BJ (cell line): ENCODE results near the gene ADAMTS13. TPM values are rescaled to one million over a fixed set of nuclear protein-coding genes. Genes with fewer than 3 reads are reported as not detected.

ENCODE experiments used
- CTCF ChIA-PET: fragments of 350-600 bp; formaldehyde crosslinking; extraction: SDS; loops from one replicate; lab custom pipeline; 2021; ENCODE audit warnings: antibody characterized with exemption, inconsistent platforms; lab: Yijun Ruan, JAX
- POLR2A ChIA-PET: fragments of 300-600 bp; sonication (Branson Sonifier 250); formaldehyde crosslinking; extraction: SDS; loops from one replicate; lab custom pipeline; 2021; ENCODE audit warnings: antibody characterized with exemption; lab: Charles Lee
- DNase-seq: peaks from one replicate; pipeline ENCODE4 v3.0.0-alpha.2; 2011; ENCODE audit warnings: low read depth
- H3K27me3 ChIP-seq: 2 replicates; pipeline ENCODE4 v1.6.0; 2011; ENCODE audit warnings: low read length; ENCODE audit not compliant: control insufficient read depth, insufficient read depth
- H3K36me3 ChIP-seq: 2 replicates; pipeline ENCODE4 v1.5.1; 2011; ENCODE audit warnings: low read length; ENCODE audit not compliant: control insufficient read depth, insufficient read depth
- H3K4me3 ChIP-seq: 2 replicates; pipeline ENCODE4 v1.5.1; 2011; ENCODE audit warnings: low read depth, mild to moderate bottlenecking, control low read depth, low read length
- polyA plus RNA-seq: library from polyadenylated mRNA; depleted of rRNA; stranded (reverse); fragments of >200 nt; gene quantifications from 2 replicates; pipeline ENCODE4 v1.2.3, GENCODE V29; 2011
- TF ChIP-seq, protein P1 (sequence below): IDR thresholded peaks from 2 replicates; pipeline ENCODE4 v1.5.1; 2011; ENCODE audit warnings: low read depth, mild to moderate bottlenecking, control low read depth, inconsistent platforms, low read length, moderate library complexity; ENCODE audit not compliant: insufficient read depth

Gene ADAMTS13
- polyA plus RNA-seq, 1 experiment, result 2.4 TPM

DNA sequence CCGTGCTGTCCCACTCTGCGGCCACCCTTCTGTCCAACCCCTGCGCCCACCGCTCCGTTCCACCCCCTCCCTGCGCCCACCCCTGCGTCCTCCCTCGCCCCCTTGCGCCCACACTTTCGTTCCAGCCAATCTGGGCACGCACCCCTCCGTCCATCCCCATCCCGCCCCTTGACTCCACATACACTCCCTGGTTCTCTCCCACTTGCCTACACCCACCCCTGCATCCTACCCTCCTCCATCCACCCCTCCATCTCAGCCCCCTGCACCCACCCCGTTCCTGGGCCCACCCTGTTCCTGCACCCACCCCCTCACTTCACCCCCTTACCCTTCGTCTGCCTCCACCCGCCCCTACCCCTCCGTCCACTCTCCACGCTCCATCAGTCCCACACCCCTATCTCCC, 7.0 kb downstream of the ADAMTS13 start:
- TF ChIP-seq, protein P1, sequence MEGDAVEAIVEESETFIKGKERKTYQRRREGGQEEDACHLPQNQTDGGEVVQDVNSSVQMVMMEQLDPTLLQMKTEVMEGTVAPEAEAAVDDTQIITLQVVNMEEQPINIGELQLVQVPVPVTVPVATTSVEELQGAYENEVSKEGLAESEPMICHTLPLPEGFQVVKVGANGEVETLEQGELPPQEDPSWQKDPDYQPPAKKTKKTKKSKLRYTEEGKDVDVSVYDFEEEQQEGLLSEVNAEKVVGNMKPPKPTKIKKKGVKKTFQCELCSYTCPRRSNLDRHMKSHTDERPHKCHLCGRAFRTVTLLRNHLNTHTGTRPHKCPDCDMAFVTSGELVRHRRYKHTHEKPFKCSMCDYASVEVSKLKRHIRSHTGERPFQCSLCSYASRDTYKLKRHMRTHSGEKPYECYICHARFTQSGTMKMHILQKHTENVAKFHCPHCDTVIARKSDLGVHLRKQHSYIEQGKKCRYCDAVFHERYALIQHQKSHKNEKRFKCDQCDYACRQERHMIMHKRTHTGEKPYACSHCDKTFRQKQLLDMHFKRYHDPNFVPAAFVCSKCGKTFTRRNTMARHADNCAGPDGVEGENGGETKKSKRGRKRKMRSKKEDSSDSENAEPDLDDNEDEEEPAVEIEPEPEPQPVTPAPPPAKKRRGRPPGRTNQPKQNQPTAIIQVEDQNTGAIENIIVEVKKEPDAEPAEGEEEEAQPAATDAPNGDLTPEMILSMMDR, result no peak
- CTCF ChIA-PET, result no interaction called here
- POLR2A ChIA-PET, result no interaction called here

GRCh38 chr9:133429641-133430161, 7.5 kb downstream of the ADAMTS13 start:
- ChIA-PET POLR2A (no interaction called here), CTCF (no interaction called here)
- Histone ChIP-seq H3K36me3 (no peaks in the 10 kb centered on the region), H3K4me3 (no peak overlapping the region), H3K27me3 (peaks cover 9% of the 10 kb centered on the region)
- no peak for DNase-seq
- TF ChIP-seq, protein P1, result peak; percentile 56

More for the DNA sequence above, 7.0 kb downstream of the ADAMTS13 start:
- Histone ChIP-seq H3K27me3 (peaks cover 9% of the 10 kb centered on the region), H3K36me3 (no peaks in the 10 kb centered on the region), H3K4me3 (no peak overlapping the region)
- DNase-seq, result no peak

DNA sequence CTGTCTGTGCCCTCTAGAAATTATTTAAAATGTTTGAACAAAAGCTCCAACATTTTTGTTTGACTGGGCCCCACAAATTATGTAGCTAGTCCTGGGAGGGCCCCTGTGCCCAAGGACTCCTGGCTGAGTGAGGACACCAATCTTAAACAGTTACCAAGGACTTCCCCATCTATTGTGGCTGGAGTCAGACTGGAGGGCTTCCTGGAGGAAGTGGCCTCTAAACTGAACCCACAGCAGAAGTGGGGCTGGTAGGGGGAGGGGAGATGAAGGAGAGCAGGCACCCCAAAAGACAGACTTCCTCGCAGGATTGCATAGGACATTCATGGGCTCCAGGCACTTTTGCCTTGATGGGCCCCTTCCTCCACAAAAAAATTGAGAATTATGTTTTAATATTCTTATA, 8.1 kb downstream of the ADAMTS13 start:
- Histone ChIP-seq H3K36me3 (no peaks in the 10 kb centered on the region), H3K27me3 (peaks cover 9% of the 10 kb centered on the region), H3K4me3 (no peak overlapping the region)
- CTCF ChIA-PET, result no interaction called here
- TF ChIP-seq, protein P1, result no peak
- POLR2A ChIA-PET, result no interaction called here
- no peak for DNase-seq

DNA sequence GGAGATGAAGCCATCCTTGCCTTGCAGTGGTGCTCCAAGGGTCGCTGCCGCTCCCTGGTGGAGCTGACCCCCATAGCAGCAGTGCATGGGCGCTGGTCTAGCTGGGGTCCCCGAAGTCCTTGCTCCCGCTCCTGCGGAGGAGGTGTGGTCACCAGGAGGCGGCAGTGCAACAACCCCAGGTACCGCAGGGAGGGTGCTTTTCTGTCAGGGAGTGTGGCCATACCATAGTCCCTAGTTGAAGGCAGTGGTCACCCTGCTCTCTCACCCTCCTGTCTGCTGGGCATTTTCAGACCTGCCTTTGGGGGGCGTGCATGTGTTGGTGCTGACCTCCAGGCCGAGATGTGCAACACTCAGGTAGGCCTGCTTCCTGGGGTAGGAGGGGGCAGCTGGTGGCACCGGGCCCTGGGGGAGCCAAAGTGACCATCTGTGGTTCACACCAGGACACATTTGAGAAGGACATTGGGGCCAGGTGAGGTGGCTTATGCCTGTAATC, 11.2 kb downstream of the ADAMTS13 start:
- TF ChIP-seq, protein P1, result no peak
- H3K27me3 ChIP-seq, result 0 out of 2 replicates have a peak, but pooled peaks cover 1% of the 10 kb centered on the region
- CTCF ChIA-PET, result no interaction called here
- no peaks in the 10 kb centered on the region for H3K36me3 ChIP-seq
- H3K4me3 ChIP-seq, result no peak overlapping the region
- POLR2A ChIA-PET, result no interaction called here
- no peak for DNase-seq

DNA sequence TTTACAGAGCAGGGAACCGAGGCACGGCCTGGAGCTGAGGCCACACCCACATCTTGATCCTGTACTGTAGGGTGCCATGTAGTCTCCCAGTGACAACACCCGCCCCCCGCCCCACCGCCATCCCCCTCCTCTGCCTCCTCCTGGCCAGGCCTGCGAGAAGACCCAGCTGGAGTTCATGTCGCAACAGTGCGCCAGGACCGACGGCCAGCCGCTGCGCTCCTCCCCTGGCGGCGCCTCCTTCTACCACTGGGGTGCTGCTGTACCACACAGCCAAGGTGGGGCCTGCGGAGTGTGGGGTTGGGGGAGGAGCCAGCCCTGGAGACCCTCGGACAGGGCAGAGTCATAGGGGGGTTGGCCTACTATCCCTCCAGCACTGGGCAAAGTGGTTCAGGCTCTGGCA, 14.5 kb downstream of the ADAMTS13 start:
- POLR2A ChIA-PET, result no interaction called here
- H3K36me3 ChIP-seq, result no peaks in the 10 kb centered on the region
- no peak for DNase-seq
- 0 out of 2 replicates have a peak, but pooled peaks cover 1% of the 10 kb centered on the region for H3K27me3 ChIP-seq
- TF ChIP-seq, protein P1, result no peak
- no peak overlapping the region for H3K4me3 ChIP-seq
- CTCF ChIA-PET, result no interaction called here
